Epithelial cell of proximal tubule (primary cell): Measurements from ENCODE around the gene PRSS50. TPM values are rescaled to one million over a fixed set of nuclear protein-coding genes. Genes with fewer than 3 reads are reported as not detected.

Experiments used
- DNase-seq: peaks from one replicate; pipeline ENCODE4 v3.0.0-alpha.2; 2011; ENCODE audit warnings: low read depth
- H3K4me3 ChIP-seq: 2 replicates; pipeline ENCODE4 v1.5.1; 2011; ENCODE audit warnings: low read depth, mild to moderate bottlenecking, low read length
- CTCF ChIP-seq: conservative IDR thresholded peaks from 2 replicates; pipeline ENCODE4 v1.5.1; 2012; ENCODE audit warnings: low read depth, mild to moderate bottlenecking, low read length
- total RNA-seq: library from RNA; depleted of rRNA; stranded (reverse); fragments of >200 nt; gene quantifications from 2 replicates; pipeline ENCODE4 v1.2.3, GENCODE V29; 2015

Gene PRSS50
- total RNA-seq, 1 donor from 2014 or later = not detected

DNA sequence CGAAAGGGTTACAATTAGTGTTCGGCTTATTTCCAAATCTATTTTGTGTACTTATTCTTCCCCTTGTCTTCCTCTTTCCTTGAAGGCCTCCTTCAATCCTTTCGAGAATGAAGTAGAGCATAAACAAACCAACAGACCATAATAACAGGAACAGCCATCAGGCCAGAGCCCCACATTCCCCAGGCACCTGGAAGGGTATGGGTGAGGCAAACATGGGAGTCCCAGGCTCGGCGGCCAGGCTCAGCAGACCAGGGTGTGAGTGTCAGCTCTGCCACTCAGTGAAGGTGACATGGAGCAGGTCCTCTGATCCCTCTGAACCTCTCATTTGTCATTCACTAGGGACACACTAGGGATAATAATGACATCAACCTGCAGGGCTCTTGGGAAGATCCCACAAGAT is 38.0 kb downstream of the PRSS50 start:
- no peak overlapping the region for H3K4me3 ChIP-seq
- no peak for DNase-seq
- TF ChIP-seq CTCF = no peak

- H3K4me3 ChIP-seq = no peak overlapping the region
- no peak for TF ChIP-seq CTCF
- DNase-seq = no peak
Observed at GRCh38 chr3:46678280-46678679, 39.4 kb downstream of the PRSS50 start.

DNA sequence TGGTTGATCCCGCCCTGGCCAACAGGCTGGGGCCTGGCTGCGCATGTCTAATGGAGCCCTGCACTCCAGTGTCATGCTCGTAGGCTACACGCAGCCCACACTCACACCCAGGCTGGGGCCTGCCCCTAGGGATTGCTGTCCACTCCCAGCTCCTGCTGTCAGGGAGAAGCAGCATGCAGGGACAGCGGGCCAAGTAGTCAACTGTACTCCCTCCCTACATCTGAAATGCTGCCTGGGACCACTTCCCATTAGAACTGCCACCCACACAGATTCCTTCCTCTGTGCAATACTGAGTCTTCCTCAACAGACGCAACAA is 40.3 kb downstream of the PRSS50 start:
- TF ChIP-seq CTCF = no peak
- no peak overlapping the region for H3K4me3 ChIP-seq
- DNase-seq = no peak

GRCh38 chr3:46676601-46677410 is 40.9 kb downstream of the PRSS50 start:
- H3K4me3 ChIP-seq = no peak overlapping the region
- no peak for TF ChIP-seq CTCF

DNA sequence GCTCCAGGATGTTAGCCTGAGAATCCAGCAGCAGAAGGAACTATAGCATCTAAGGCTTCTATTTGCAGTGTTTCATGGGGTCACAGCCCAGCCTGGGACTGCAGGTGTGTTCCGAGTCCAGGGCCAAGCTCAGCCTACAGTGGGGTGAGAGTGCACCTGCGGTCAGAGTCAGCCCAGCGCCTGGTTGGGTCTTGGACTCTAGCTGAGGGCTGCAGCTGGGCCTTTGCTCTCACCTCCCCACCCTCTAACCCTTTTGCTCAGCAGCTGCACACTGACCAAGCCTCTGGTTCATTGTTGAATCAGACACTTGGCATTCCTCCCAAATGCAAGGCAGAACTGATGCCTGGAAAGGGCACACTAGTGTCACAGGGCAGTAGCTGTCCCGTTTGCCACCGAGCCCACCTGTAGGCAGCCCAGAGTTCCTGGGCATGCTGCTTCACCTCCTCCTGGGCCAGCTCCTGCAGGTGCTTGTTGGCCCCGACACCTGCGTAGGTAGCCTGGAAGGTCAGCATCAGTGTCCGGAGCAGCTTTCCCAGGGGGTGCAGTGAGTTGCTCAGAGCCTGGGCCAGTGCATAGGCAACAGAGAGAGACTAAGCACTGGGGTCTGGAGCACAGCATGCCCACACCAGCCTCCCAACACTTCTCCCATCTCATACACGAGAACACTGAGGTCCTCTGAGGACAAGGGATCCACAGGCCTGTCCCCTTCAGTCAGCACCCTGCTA is 41.7 kb downstream of the PRSS50 start:
- no peak for TF ChIP-seq CTCF
- no peak for DNase-seq
- no peak overlapping the region for H3K4me3 ChIP-seq

More at GRCh38 chr3:46676601-46677410, 40.9 kb downstream of the PRSS50 start:
- DNase-seq = no peak

- no peak for DNase-seq
- TF ChIP-seq CTCF = no peak
Observed at GRCh38 chr3:46675426-46675825, 42.2 kb downstream of the PRSS50 start.

More at GRCh38 chr3:46675426-46675825, 42.2 kb downstream of the PRSS50 start:
- no peak overlapping the region for H3K4me3 ChIP-seq
